K562 (cell line): ENCODE results near the gene KLHL41. TPM values are rescaled to one million over a fixed set of nuclear protein-coding genes. Genes with fewer than 3 reads are reported as not detected.
A peak's percentile ranks its signal among the peaks of the same experiment; 100 is the strongest.

ENCODE experiments used
- ATAC-seq: fragments of 200-7000 bp; cut with Tn5 transposase; 3 replicates; pipeline ENCODE4 v1.9.1; 2020; ENCODE audit warnings: moderate library complexity
- BruUV-seq: library from RNA; stranded (reverse); fragments of 400-500 nt; replicated peaks from 2 replicates; lab custom pipeline; 2021; lab: Mats Ljungman, UMichigan
- CTCF ChIA-PET: fragments of 300-600 bp; formaldehyde crosslinking; extraction: SDS; loops from one replicate; lab custom pipeline; 2021; ENCODE audit warnings: low intra/inter-chr PET ratio; lab: Yijun Ruan, JAX
- POLR2A ChIA-PET: fragments of 300-600, 350-650 bp; sonication (Branson Sonifier 250); formaldehyde crosslinking; extraction: SDS; loops from one replicate; lab custom pipeline; 2021; ENCODE audit warnings: antibody characterized with exemption, inconsistent platforms; lab: Yijun Ruan, JAX
- DNase-seq, 4 experiments: peaks; one replicate each; pipeline versions ENCODE4 v3.0.0 to v3.0.0-alpha.2; 2011 to 2018; ENCODE audit warnings: low spot score in 3 of 4, mixed read lengths in 3 of 4; ENCODE audit errors: extremely low read depth in 1 of 4
- FAIRE-seq: peaks from 2 replicates; lab custom pipeline; 2011; peaks lifted over from hg19 to GRCh38; lab: Jason Lieb, UNC
- H2AFZ ChIP-seq: 2 replicates; pipeline ENCODE4 v1.6.0; 2011; ENCODE audit warnings: low read depth, low read length, control low read depth, inconsistent platforms
- H3K27ac ChIP-seq: fragments of 200-600 bp; 3 replicates; pipeline ENCODE4 v1.8.0; 2011; ENCODE audit warnings: low read depth, mild to moderate bottlenecking, control low read depth, inconsistent platforms, low read length, moderate library complexity, mixed read lengths; ENCODE audit errors: extremely low read depth
- H3K27me3 ChIP-seq, 2 experiments: fragments of 300-600 bp in 1 of 2; 2 replicates in 1 of 2; 3 replicates in 1 of 2; pipeline versions ENCODE4 v1.6.0 to v1.8.0; 2011; ENCODE audit warnings: inconsistent platforms in 2 of 2, low read length in 2 of 2, mild to moderate bottlenecking in 1 of 2, mixed read lengths in 1 of 2, moderate library complexity in 1 of 2; ENCODE audit not compliant: control insufficient read depth in 2 of 2, insufficient read depth in 2 of 2
- H3K36me3 ChIP-seq: fragments of 300-600 bp; 3 replicates; pipeline ENCODE4 v1.8.0; 2011; ENCODE audit warnings: mild to moderate bottlenecking, low read length, inconsistent platforms; ENCODE audit not compliant: control insufficient read depth, insufficient read depth
- H3K4me1 ChIP-seq, 2 experiments: fragments of 200-600 bp in 1 of 2; replicated peaks in 1 of 2; 2 replicates in 1 of 2; 3 replicates in 1 of 2; pipeline versions ENCODE4 v1.5.1 to v1.8.0; 2011; ENCODE audit warnings: inconsistent platforms in 2 of 2, low read length in 2 of 2, mild to moderate bottlenecking in 1 of 2, mixed read lengths in 1 of 2, moderate library complexity in 1 of 2; ENCODE audit not compliant: control insufficient read depth in 2 of 2, insufficient read depth in 2 of 2
- H3K4me2 ChIP-seq: 2 replicates; pipeline ENCODE4 v1.6.1; 2011; ENCODE audit warnings: low read length, control low read depth, inconsistent platforms, mixed read lengths; ENCODE audit not compliant: insufficient read depth
- H3K4me3 ChIP-seq: fragments of 200-600 bp; sonication (generic), shearing (Covaris generic); 2 replicates; pipeline ENCODE4 v1.5.1; 2016; ENCODE audit warnings: control low read depth, inconsistent platforms
- H3K79me2 ChIP-seq: fragments of 200-600 bp; 3 replicates; pipeline ENCODE4 v1.8.0; 2011; ENCODE audit warnings: low read length, inconsistent platforms; ENCODE audit not compliant: control insufficient read depth, insufficient read depth
- H3K9ac ChIP-seq, 2 experiments: 2 replicates each; pipeline versions ENCODE4 v1.6.0 to v1.6.1; 2011; ENCODE audit warnings: low read depth in 2 of 2, low read length in 2 of 2, control low read depth in 1 of 2, inconsistent platforms in 1 of 2, mild to moderate bottlenecking in 1 of 2, mixed read lengths in 1 of 2; ENCODE audit not compliant: insufficient read depth in 1 of 2
- H3K9me1 ChIP-seq: one replicate; pipeline ENCODE4 v1.6.0; 2011; ENCODE audit warnings: inconsistent platforms, mild to moderate bottlenecking, low read length, moderate library complexity; ENCODE audit not compliant: control insufficient read depth, insufficient read depth
- H3K9me3 ChIP-seq: replicated peaks from 2 replicates; pipeline ENCODE4 v1.5.1; 2011; ENCODE audit warnings: low read depth, low read length, inconsistent platforms; ENCODE audit not compliant: control insufficient read depth, insufficient read depth
- H4K20me1 ChIP-seq: replicated peaks from 2 replicates; pipeline ENCODE4 v1.6.1; 2011; ENCODE audit warnings: low read length, inconsistent platforms, mixed read lengths; ENCODE audit not compliant: control insufficient read depth, insufficient read depth
- ADNP ChIP-seq: fragments of 200-800 bp; sonication (Bioruptor generic); IDR thresholded peaks from 2 replicates; pipeline ENCODE4 v1.6.1; 2016; ENCODE audit warnings: missing genetic modification characterization, missing compliant biosample characterization
- HDAC1 ChIP-seq, 2 experiments: fragments of 450-650 bp; IDR thresholded peaks; 2 replicates each; pipeline ENCODE4 v1.6.1; 2016 to 2017; ENCODE audit warnings: inconsistent platforms in 1 of 2, mild to moderate bottlenecking in 1 of 2, moderate library complexity in 1 of 2
- KAT2B ChIP-seq: IDR thresholded peaks from one replicate; pipeline ENCODE4 v1.6.1; 2012; ENCODE audit warnings: low read depth, mild to moderate bottlenecking, control low read depth, inconsistent platforms, low read length, moderate library complexity
- KDM1A ChIP-seq, 2 experiments: fragments of 450-650 bp; IDR thresholded peaks; 2 replicates each; pipeline ENCODE4 v1.6.1; 2016; ENCODE audit warnings: mild to moderate bottlenecking in 2 of 2
- NFIC ChIP-seq: fragments of 450-650 bp; IDR thresholded peaks from 2 replicates; pipeline ENCODE4 v1.6.1; 2017; ENCODE audit warnings: mild to moderate bottlenecking, inconsistent platforms
- PML ChIP-seq: IDR thresholded peaks from 2 replicates; pipeline ENCODE4 v1.6.1; 2012; ENCODE audit warnings: low read length, inconsistent platforms
- RFX1 ChIP-seq: fragments of 450-650 bp; IDR thresholded peaks from 2 replicates; pipeline ENCODE4 v1.6.1; 2016; ENCODE audit warnings: mild to moderate bottlenecking, moderate library complexity
- TBP ChIP-seq: optimal IDR thresholded peaks from 2 replicates; pipeline ENCODE3; 2011; ENCODE audit warnings: low read depth, low read length, improper control_type of control experiment
- TCFL5 ChIP-seq: fragments of 250-450 bp; sonication (Bioruptor Pico); conservative IDR thresholded peaks from 2 replicates; pipeline ENCODE4 v1.6.1; 2021; ENCODE audit warnings: mild to moderate bottlenecking, moderate library complexity, matching md5 sums
- XRCC3 ChIP-seq: fragments of 450-650 bp; IDR thresholded peaks from 2 replicates; pipeline ENCODE4 v1.6.1; 2017; ENCODE audit warnings: mild to moderate bottlenecking, moderate library complexity
- ZHX1 ChIP-seq: fragments of 150-350 bp; conservative IDR thresholded peaks from 2 replicates; pipeline ENCODE4 v1.6.1; 2014; ENCODE audit warnings: low read length
- ZNF121 ChIP-seq: sonication (generic); formaldehyde crosslinking; conservative IDR thresholded peaks from 2 replicates; pipeline ENCODE4 v1.8.0; 2022; ENCODE audit warnings: missing genetic modification reagents
- ZNF511 ChIP-seq: sonication (generic); formaldehyde crosslinking; IDR thresholded peaks from 2 replicates; pipeline ENCODE4 v1.8.0; 2022; ENCODE audit warnings: mild to moderate bottlenecking, missing genetic modification reagents
- ZNF707 ChIP-seq: fragments of 250-450 bp; sonication (Bioruptor Pico); conservative IDR thresholded peaks from 2 replicates; pipeline ENCODE4 v1.8.0; 2022; ENCODE audit warnings: inconsistent platforms, mild to moderate bottlenecking, moderate library complexity
- WGBS: fragments of 100-300 bp; shearing (Covaris generic); methylation state at CpG from one replicate; pipeline ENCODE4 v1.1.6; 2016; ENCODE audit warnings: low coverage, mixed read lengths; ENCODE audit not compliant: insufficient coverage; ENCODE audit errors: missing lambda C conversion rate; 5-methylcytosine and 5-hydroxymethylcytosine counted together
- in situ Hi-C: fragments of 300-500 bp; cut with MboI; formaldehyde crosslinking; loops from 4 replicates; pipeline ENCODE4 v1.15.0; 2018; ENCODE audit warnings: inconsistent platforms, mixed read lengths
- intact Hi-C: fragments of 100-400 bp; cut with micrococcal nuclease; formaldehyde crosslinking; loops from 2 replicates; pipeline ENCODE4 v1.14.2; 2022
- polyA plus RNA-seq, 8 experiments: library from polyadenylated mRNA; depleted of rRNA in 4 of 8; stranded (reverse) in 5 of 8; unstranded in 3 of 8; fragments of >200 nt; fragmentation: Nextera tagmentation in 2 of 8; fragmentation: Illumina TruSeq in 1 of 8; extraction: Ambion mirVana in 2 of 8; extraction: Trizol in 1 of 8; gene quantifications; 2 replicates each; pipeline versions ENCODE4 v1.2.1 to v1.2.3, GENCODE V29; 2011 to 2014; ENCODE audit warnings: inconsistent platforms in 1 of 8, missing spikeins in 1 of 8
- total RNA-seq, 7 experiments: library from RNA; depleted of rRNA in 6 of 7; stranded (reverse); fragments of >200 nt in 6 of 7; fragmentation: Illumina TruSeq in 2 of 7; extraction: Trizol in 2 of 7; gene quantifications; 2 replicates each; pipeline versions ENCODE4 v1.2.1 to v1.2.3, GENCODE V29; 2011 to 2021; ENCODE audit warnings: low replicate concordance in 1 of 7

The KLHL41 gene
- total and polyA plus RNA-seq, 9 of the 15 experiments (the other 6 are each of a cell fraction or from before 2014, with no cell fraction given): 0.05 to 1.5 (median 0.09) TPM

- H3K9me1 ChIP-seq: no peaks in the 10 kb centered on the region
- POLR2A ChIA-PET: interaction anchor here (1.1 kb wide), 1 partner anchor 16 kb away, joined by 3 read pairs; the partner anchor contains the start of gene KLHL41
- WGBS: 19% methylated on average over 2 of the region's 2 CpGs
- H3K27ac ChIP-seq: no peak overlapping the region
- H3K4me3 ChIP-seq: no peak overlapping the region
- no peaks in the 10 kb centered on the region for H3K27me3 ChIP-seq
- H3K9me3 ChIP-seq: no peaks in the 10 kb centered on the region
- FAIRE-seq (no peak), DNase-seq (no peak), ATAC-seq (no peak)
- H2AFZ ChIP-seq: no peak overlapping the region
- peaks cover 33% of the 10 kb centered on the region for H3K36me3 ChIP-seq
- intact Hi-C loops: loop anchor here (5.0 to 10.0 kb wide), 2 partner anchors 267 to 411 kb away; no protein-coding TSS in a partner anchor
- H3K4me2 ChIP-seq: no peak overlapping the region
- H4K20me1 ChIP-seq: no peaks in the 10 kb centered on the region
- TF ChIP-seq RFX1 (peak; percentile 80), TCFL5 (no peak), TBP (no peak)
- in situ Hi-C loops: no loop called here
- no peaks in the 10 kb centered on the region for H3K79me2 ChIP-seq
- BruUV-seq: no TSS peak
- CTCF ChIA-PET: no interaction called here
- H3K4me1 ChIP-seq: peaks cover 0 to 4% of the 10 kb centered on the region in 2 experiments; a peak in 1 of 5 replicates
- H3K9ac ChIP-seq: no peak overlapping the region
These were observed 15.9 kb downstream of the KLHL41 start for GRCh38 chr2:169525434-169525833.

- H3K4me3 ChIP-seq: no peak overlapping the region
- POLR2A ChIA-PET: no interaction called here
- in situ Hi-C loops: no loop called here
- no peaks in the 10 kb centered on the region for H3K9me1 ChIP-seq
- intact Hi-C loops: loop anchor here (5.0 to 10.0 kb wide), 2 partner anchors 266 to 412 kb away; no protein-coding TSS in a partner anchor
- no peaks in the 10 kb centered on the region for H3K27me3 ChIP-seq
- peaks cover 0 to 4% of the 10 kb centered on the region in 2 experiments; a peak in 1 of 5 replicates for H3K4me1 ChIP-seq
- no peaks in the 10 kb centered on the region for H3K79me2 ChIP-seq
- no peak overlapping the region for H3K27ac ChIP-seq
- no TSS peak for BruUV-seq
- TF ChIP-seq ZHX1 (no peak), HDAC1 (IDR thresholded peaks at IDR 0.05) (no peak), KAT2B (no peak), ZNF121 (CRISPR knock-in tag) (no peak), NFIC (no peak), ADNP (tag) (no peak), ZNF511 (CRISPR knock-in tag) (no peak), XRCC3 (no peak), KDM1A (IDR thresholded peaks at IDR 0.05) (no peak), ZNF707 (CRISPR knock-in tag) (no peak), PML (no peak)
- ATAC-seq (no peak), FAIRE-seq (no peak), DNase-seq (no peak)
- H2AFZ ChIP-seq: no peak overlapping the region
- H3K9me3 ChIP-seq: no peaks in the 10 kb centered on the region
- no peak overlapping the region for H3K4me2 ChIP-seq
- peaks cover 41% of the 10 kb centered on the region for H3K36me3 ChIP-seq
- CTCF ChIA-PET: no interaction called here
- H4K20me1 ChIP-seq: no peaks in the 10 kb centered on the region
- H3K9ac ChIP-seq: no peak overlapping the region
These were observed 16.9 kb downstream of the KLHL41 start for GRCh38 chr2:169526451-169526850.
